Stimulated activated naive B cell treated with anti-CD40 and anti-IgM and Interleukin-4, amounts not matched to agents 10 μg/mL and 1 μg/mL and 100 μg/mL, for 72 hours (primary cell): ENCODE results near the gene WDR26.
"Not testable (repeated sequence)": the region's sequence is repeated elsewhere in the genome, so short reads cannot be mapped to it uniquely, and the experiment has no call there.

Experiments
- ATAC-seq, 2 donors: fragments of 150-1000 bp; cut with Tn5 transposase; replicated peaks; 2 replicates each; pipeline ENCODE4 v1.10.0; 2021; ENCODE audit warnings: moderate library complexity in 1 of 2
- DNase-seq: peaks from one replicate; pipeline ENCODE4 v3.0.0; 2021
- H3K27ac Mint-ChIP-seq: one replicate; pipeline ENCODE4 v1.8.0; 2022; ENCODE audit warnings: mild to moderate bottlenecking, mixed read lengths
- H3K27me3 Mint-ChIP-seq, 2 donors: one replicate each; pipeline ENCODE4 v1.8.0; 2022; ENCODE audit warnings: mixed read lengths in 2 of 2
- H3K36me3 Mint-ChIP-seq, 2 donors: one replicate each; pipeline ENCODE4 v1.8.0; 2022; ENCODE audit warnings: mixed read lengths in 2 of 2, mild to moderate bottlenecking in 1 of 2
- H3K4me1 Mint-ChIP-seq, 2 donors: one replicate each; pipeline ENCODE4 v1.8.0; 2022; ENCODE audit warnings: mixed read lengths in 2 of 2, mild to moderate bottlenecking in 1 of 2
- H3K4me3 Mint-ChIP-seq, 2 donors: one replicate each; pipeline ENCODE4 v1.8.0; 2022; ENCODE audit warnings: mild to moderate bottlenecking in 2 of 2, mixed read lengths in 2 of 2, moderate library complexity in 1 of 2
- H3K9me3 Mint-ChIP-seq, 2 donors: one replicate each; pipeline ENCODE4 v1.8.0; 2022; ENCODE audit warnings: mixed read lengths in 2 of 2, mild to moderate bottlenecking in 1 of 2

Gene WDR26

GRCh38 chr1:224434691-224435317 is at the start of gene WDR26:
Gene WDR26 (minus strand): TSS chr1:224434797.
- peak; percentile 82 for DNase-seq
- no peaks in the 10 kb centered on the region for H3K9me3 Mint-ChIP-seq
- no peaks in the 10 kb centered on the region for H3K27me3 Mint-ChIP-seq
- H3K4me1 Mint-ChIP-seq: peaks cover 21 to 50% of the 10 kb centered on the region in 2 donors
- peak within 1 kb of the TSS; percentile 95 to 99 for H3K4me3 Mint-ChIP-seq
- ATAC-seq: peak; percentile 94 to 95
- peaks cover 21 to 26% of the 10 kb centered on the region in 2 donors for H3K36me3 Mint-ChIP-seq
- H3K27ac Mint-ChIP-seq: peak within 1 kb of the TSS; percentile 97

GRCh38 chr1:224483206-224483605 is 48.6 kb upstream of the WDR26 start:
- H3K27ac Mint-ChIP-seq, DNase-seq: not testable (repeated sequence)

GRCh38 chr1:224482619-224483018 is 48.0 kb upstream of the WDR26 start:
- Mint-ChIP-seq H3K27me3 (no peaks in the 10 kb centered on the region), H3K9me3 (peaks cover 4 to 9% of the 10 kb centered on the region in 2 donors), H3K27ac (no peak overlapping the region), H3K36me3 (peaks cover 0 to 9% of the 10 kb centered on the region in 2 donors), H3K4me1 (peaks cover 0 to 6% of the 10 kb centered on the region in 2 donors), H3K4me3 (no peak overlapping the region)
- no peak for ATAC-seq
- DNase-seq: no peak

More at GRCh38 chr1:224483206-224483605, 48.6 kb upstream of the WDR26 start:
- not testable (repeated sequence) for H3K9me3 Mint-ChIP-seq, H3K4me3 Mint-ChIP-seq, H3K4me1 Mint-ChIP-seq, H3K27me3 Mint-ChIP-seq, H3K36me3 Mint-ChIP-seq, ATAC-seq

- Mint-ChIP-seq H3K9me3 (peaks cover 4 to 9% of the 10 kb centered on the region in 2 donors), H3K4me3 (no peak overlapping the region), H3K4me1 (no peaks in the 10 kb centered on the region), H3K27ac (no peak overlapping the region), H3K27me3 (no peaks in the 10 kb centered on the region), H3K36me3 (peaks cover 0 to 9% of the 10 kb centered on the region in 2 donors)
- ATAC-seq (no peak), DNase-seq (no peak)
These were observed 47.0 kb upstream of the WDR26 start for GRCh38 chr1:224481601-224482000.

- not testable (repeated sequence) for H3K36me3 Mint-ChIP-seq, H3K27me3 Mint-ChIP-seq, H3K4me1 Mint-ChIP-seq, H3K4me3 Mint-ChIP-seq, DNase-seq, ATAC-seq, H3K9me3 Mint-ChIP-seq, H3K27ac Mint-ChIP-seq
These were observed 46.4 kb upstream of the WDR26 start for GRCh38 chr1:224480888-224481459.

- H3K27me3 Mint-ChIP-seq, H3K4me1 Mint-ChIP-seq, H3K9me3 Mint-ChIP-seq, ATAC-seq, H3K36me3 Mint-ChIP-seq, DNase-seq, H3K4me3 Mint-ChIP-seq, H3K27ac Mint-ChIP-seq: not testable (repeated sequence)
These were observed 45.6 kb upstream of the WDR26 start for GRCh38 chr1:224480200-224480599.

GRCh38 chr1:224472806-224473205 is 38.2 kb upstream of the WDR26 start:
- Mint-ChIP-seq H3K27ac (no peak overlapping the region), H3K9me3 (peaks cover 0 to 4% of the 10 kb centered on the region in 2 donors), H3K4me1 (no peaks in the 10 kb centered on the region), H3K4me3 (no peak overlapping the region), H3K36me3 (peaks cover 0 to 1% of the 10 kb centered on the region in 2 donors), H3K27me3 (no peaks in the 10 kb centered on the region)
- DNase-seq (no peak), ATAC-seq (no peak)

GRCh38 chr1:224466154-224466553 is 31.6 kb upstream of the WDR26 start:
- Mint-ChIP-seq H3K27ac (no peak overlapping the region), H3K27me3 (no peaks in the 10 kb centered on the region), H3K4me3 (no peak overlapping the region), H3K4me1 (no peaks in the 10 kb centered on the region), H3K36me3 (no peaks in the 10 kb centered on the region), H3K9me3 (no peaks in the 10 kb centered on the region)
- ATAC-seq (no peak), DNase-seq (no peak)

GRCh38 chr1:224459966-224460365 is 25.4 kb upstream of the WDR26 start:
- Mint-ChIP-seq H3K27me3 (no peaks in the 10 kb centered on the region), H3K4me1 (peaks cover 14 to 16% of the 10 kb centered on the region in 2 donors), H3K4me3 (no peak overlapping the region), H3K27ac (no peak overlapping the region), H3K36me3 (peaks cover 3 to 5% of the 10 kb centered on the region in 2 donors), H3K9me3 (no peaks in the 10 kb centered on the region)
- no peak for DNase-seq
- no peak for ATAC-seq

GRCh38 chr1:224458996-224459395 is 24.4 kb upstream of the WDR26 start:
- peak overlapping the region; percentile 42 for H3K27ac Mint-ChIP-seq
- no peaks in the 10 kb centered on the region for H3K27me3 Mint-ChIP-seq
- H3K9me3 Mint-ChIP-seq: no peaks in the 10 kb centered on the region
- no peak for ATAC-seq
- H3K4me1 Mint-ChIP-seq: peaks cover 14 to 21% of the 10 kb centered on the region in 2 donors
- H3K36me3 Mint-ChIP-seq: peaks cover 3 to 8% of the 10 kb centered on the region in 2 donors
- DNase-seq: no peak
- no peak overlapping the region for H3K4me3 Mint-ChIP-seq

- no peaks in the 10 kb centered on the region for H3K27me3 Mint-ChIP-seq
- DNase-seq (no peak), ATAC-seq (no peak)
- peaks cover 14 to 21% of the 10 kb centered on the region in 2 donors for H3K4me1 Mint-ChIP-seq
- no peaks in the 10 kb centered on the region for H3K9me3 Mint-ChIP-seq
- no peak overlapping the region for H3K4me3 Mint-ChIP-seq
- H3K27ac Mint-ChIP-seq: no peak overlapping the region
- peaks cover 3 to 8% of the 10 kb centered on the region in 2 donors for H3K36me3 Mint-ChIP-seq
These were observed 23.7 kb upstream of the WDR26 start for GRCh38 chr1:224458296-224458695.

- DNase-seq: no peak
- Mint-ChIP-seq H3K4me3 (no peak overlapping the region), H3K9me3 (no peaks in the 10 kb centered on the region), H3K4me1 (peaks cover 14 to 21% of the 10 kb centered on the region in 2 donors), H3K27me3 (no peaks in the 10 kb centered on the region), H3K27ac (no peak overlapping the region), H3K36me3 (peaks cover 5 to 11% of the 10 kb centered on the region in 2 donors)
- ATAC-seq: no peak
These were observed 23.2 kb upstream of the WDR26 start for GRCh38 chr1:224457782-224458144.

- Mint-ChIP-seq H3K4me3 (peak overlapping the region in 1 of 2 donors; percentile 43), H3K27me3 (no peaks in the 10 kb centered on the region), H3K36me3 (peaks cover 5 to 11% of the 10 kb centered on the region in 2 donors), H3K4me1 (peaks cover 14 to 21% of the 10 kb centered on the region in 2 donors), H3K9me3 (no peaks in the 10 kb centered on the region), H3K27ac (peak overlapping the region; percentile 65)
- DNase-seq (no peak), ATAC-seq (no peak)
These were observed 22.0 kb upstream of the WDR26 start for GRCh38 chr1:224456637-224456953.

- Mint-ChIP-seq H3K27ac (no peak overlapping the region), H3K27me3 (no peaks in the 10 kb centered on the region), H3K4me1 (peaks cover 14 to 20% of the 10 kb centered on the region in 2 donors), H3K9me3 (no peaks in the 10 kb centered on the region), H3K36me3 (peaks cover 14 to 22% of the 10 kb centered on the region in 2 donors), H3K4me3 (no peak overlapping the region)
- no peak for DNase-seq
- no peak for ATAC-seq
These were observed 19.9 kb upstream of the WDR26 start for GRCh38 chr1:224454402-224455055.
